ENCODE results near the gene SCAI.
"Not testable (repeated sequence)": the region's sequence is repeated elsewhere in the genome, so short reads cannot be mapped to it uniquely, and the experiment has no call there.

The SCAI gene

GRCh38 chr9:125106285-125106893 lies 36.9 kb downstream of the SCAI start:
- peak; percentile 54 for DNase-seq (ENCODE audit: low read depth)

- no peak for DNase-seq (ENCODE audit: low read depth)
These were observed 39.4 kb downstream of the SCAI start for GRCh38 chr9:125103770-125104460.

- DNase-seq (ENCODE audit: low read depth) = no peak
These were observed 40.3 kb downstream of the SCAI start for GRCh38 chr9:125103021-125103420.

- no peak for DNase-seq (ENCODE audit: low read depth)
These were observed 42.5 kb downstream of the SCAI start for GRCh38 chr9:125100822-125101221.

GRCh38 chr9:125099816-125100215 lies 43.5 kb downstream of the SCAI start:
- DNase-seq (ENCODE audit: low read depth) = no peak

GRCh38 chr9:125095821-125096443 lies 47.4 kb downstream of the SCAI start:
- DNase-seq (ENCODE audit: low read depth) = no peak

GRCh38 chr9:125091121-125091520 lies 52.2 kb downstream of the SCAI start:
- DNase-seq (ENCODE audit: low read depth) = no peak

- no peak for DNase-seq (ENCODE audit: low read depth)
These were observed 54.0 kb downstream of the SCAI start for GRCh38 chr9:125089331-125089730.

GRCh38 chr9:125088752-125089151 lies 54.6 kb downstream of the SCAI start:
- no peak for DNase-seq (ENCODE audit: low read depth)

GRCh38 chr9:125085703-125086477 lies 57.4 kb downstream of the SCAI start:
- no peak for DNase-seq (ENCODE audit: low read depth)

GRCh38 chr9:125082197-125082596 lies 61.1 kb downstream of the SCAI start:
- DNase-seq (ENCODE audit: low read depth) = not testable (repeated sequence)

GRCh38 chr9:125080797-125081196 lies 62.5 kb downstream of the SCAI start:
- DNase-seq (ENCODE audit: low read depth) = not testable (repeated sequence)

- DNase-seq (ENCODE audit: low read depth) = no peak
These were observed 63.4 kb downstream of the SCAI start for GRCh38 chr9:125079931-125080330.

GRCh38 chr9:125075997-125076396 lies 67.3 kb downstream of the SCAI start:
- DNase-seq (ENCODE audit: low read depth) = no peak

GRCh38 chr9:125074976-125075375 lies 68.4 kb downstream of the SCAI start:
- DNase-seq (ENCODE audit: low read depth) = peak; percentile 33

- peak; percentile 7 for DNase-seq (ENCODE audit: low read depth)
These were observed 76.3 kb downstream of the SCAI start for GRCh38 chr9:125066839-125067619.

GRCh38 chr9:125061391-125061790 lies 81.9 kb downstream of the SCAI start:
- no peak for DNase-seq (ENCODE audit: low read depth)

GRCh38 chr9:125049212-125050049 lies 93.9 kb downstream of the SCAI start:
- DNase-seq (ENCODE audit: low read depth) = peak; percentile 24

- DNase-seq (ENCODE audit: low read depth) = no peak
These were observed 99.7 kb downstream of the SCAI start for GRCh38 chr9:125043631-125044030.

GRCh38 chr9:125043148-125043547 lies 100.2 kb downstream of the SCAI start:
- DNase-seq (ENCODE audit: low read depth) = no peak

- DNase-seq (ENCODE audit: low read depth) = no peak
These were observed 105.2 kb downstream of the SCAI start for GRCh38 chr9:125038166-125038565.
